ENCODE results near the gene SPDEF. TPM values are rescaled to one million over a fixed set of nuclear protein-coding genes. Genes with fewer than 3 reads are reported as not detected.

The SPDEF gene
- total RNA-seq, 1 donor from 2014 or later = not detected

- Histone ChIP-seq H3K36me3 (ENCODE audit: control insufficient read depth, insufficient read depth, low read length) (no peaks in the 10 kb centered on the region), H3K4me3 (ENCODE audit: low read depth, low read length) (no peak overlapping the region), H3K27me3 (ENCODE audit: control insufficient read depth, insufficient read depth, low read length) (peaks cover 24% of the 10 kb centered on the region)
- no peak for DNase-seq (ENCODE audit: low read depth)
- TF ChIP-seq CTCF (IDR thresholded peaks at IDR 0.05; ENCODE audit: insufficient read depth, low read length, poor library complexity, severe bottlenecking) = no peak
Measured at GRCh38 chr6:34513646-34514045, 42.5 kb downstream of the SPDEF start.

DNA sequence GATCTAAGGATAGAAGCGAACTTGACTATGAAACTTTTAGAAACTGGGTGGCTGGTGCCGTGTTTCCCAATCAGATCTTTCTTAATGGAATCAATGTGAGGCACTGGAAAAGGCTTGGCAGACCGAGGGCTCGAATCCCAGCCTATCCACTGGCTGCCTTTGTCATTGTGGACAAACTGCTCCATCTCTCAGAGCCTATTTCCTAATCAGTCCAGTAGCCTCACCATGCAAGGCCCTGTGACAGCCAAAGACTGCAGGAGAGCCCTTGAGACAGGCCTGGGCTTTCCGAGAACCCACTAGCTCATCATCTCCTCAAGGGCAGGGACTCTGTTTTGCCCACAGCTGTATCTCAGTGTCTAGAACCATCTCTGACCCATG lies 43.4 kb downstream of the SPDEF start:
- H3K27me3 ChIP-seq (ENCODE audit: control insufficient read depth, insufficient read depth, low read length) = peaks cover 24% of the 10 kb centered on the region
- TF ChIP-seq CTCF (IDR thresholded peaks at IDR 0.05; ENCODE audit: insufficient read depth, low read length, poor library complexity, severe bottlenecking) = no peak

DNA sequence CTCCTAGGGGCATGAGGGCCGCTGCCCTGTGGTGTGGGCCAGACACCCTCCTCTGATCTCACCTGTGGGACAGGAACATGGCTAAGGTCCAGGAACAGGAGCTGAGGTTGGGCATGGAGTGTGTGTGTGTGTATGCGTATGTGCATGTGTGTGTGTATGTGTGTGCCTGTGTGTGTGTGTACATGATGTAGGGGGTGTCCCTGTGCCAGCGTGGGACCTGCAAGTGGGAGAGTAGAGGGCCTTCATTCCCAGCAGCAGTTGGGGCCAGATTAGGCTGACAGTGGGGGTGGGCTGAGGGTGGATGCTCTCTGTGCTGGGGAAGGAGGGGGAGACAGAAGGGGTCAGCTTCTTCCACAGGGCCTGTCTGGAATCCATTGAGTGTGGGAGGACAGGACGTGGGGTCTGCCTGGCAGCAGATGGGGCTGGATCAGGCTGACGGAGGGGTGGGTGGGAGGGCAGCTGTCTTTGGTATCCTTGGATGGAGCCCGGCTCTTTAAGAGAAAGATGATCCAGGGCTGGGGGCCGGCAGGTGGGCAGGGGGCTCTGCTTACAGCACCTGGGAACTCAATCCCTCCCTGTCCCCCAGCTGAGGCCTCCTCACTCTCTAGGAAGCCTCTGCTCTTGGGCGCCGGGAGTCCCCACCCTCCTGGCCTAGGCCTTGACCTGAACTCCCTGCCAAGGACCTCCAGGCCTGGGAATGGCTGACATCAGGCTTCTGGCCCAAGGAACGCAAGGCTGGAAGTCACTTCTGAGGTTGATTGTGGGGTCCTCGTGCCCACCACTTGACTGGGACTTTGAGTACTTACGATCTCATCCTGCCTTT lies 44.0 kb downstream of the SPDEF start:
- TF ChIP-seq CTCF (IDR thresholded peaks at IDR 0.05; ENCODE audit: insufficient read depth, low read length, poor library complexity, severe bottlenecking) = no peak

More for the DNA sequence above, 43.4 kb downstream of the SPDEF start:
- H3K4me3 ChIP-seq (ENCODE audit: low read depth, low read length) = no peak overlapping the region
- DNase-seq (ENCODE audit: low read depth) = no peak
- H3K36me3 ChIP-seq (ENCODE audit: control insufficient read depth, insufficient read depth, low read length) = no peaks in the 10 kb centered on the region

DNA sequence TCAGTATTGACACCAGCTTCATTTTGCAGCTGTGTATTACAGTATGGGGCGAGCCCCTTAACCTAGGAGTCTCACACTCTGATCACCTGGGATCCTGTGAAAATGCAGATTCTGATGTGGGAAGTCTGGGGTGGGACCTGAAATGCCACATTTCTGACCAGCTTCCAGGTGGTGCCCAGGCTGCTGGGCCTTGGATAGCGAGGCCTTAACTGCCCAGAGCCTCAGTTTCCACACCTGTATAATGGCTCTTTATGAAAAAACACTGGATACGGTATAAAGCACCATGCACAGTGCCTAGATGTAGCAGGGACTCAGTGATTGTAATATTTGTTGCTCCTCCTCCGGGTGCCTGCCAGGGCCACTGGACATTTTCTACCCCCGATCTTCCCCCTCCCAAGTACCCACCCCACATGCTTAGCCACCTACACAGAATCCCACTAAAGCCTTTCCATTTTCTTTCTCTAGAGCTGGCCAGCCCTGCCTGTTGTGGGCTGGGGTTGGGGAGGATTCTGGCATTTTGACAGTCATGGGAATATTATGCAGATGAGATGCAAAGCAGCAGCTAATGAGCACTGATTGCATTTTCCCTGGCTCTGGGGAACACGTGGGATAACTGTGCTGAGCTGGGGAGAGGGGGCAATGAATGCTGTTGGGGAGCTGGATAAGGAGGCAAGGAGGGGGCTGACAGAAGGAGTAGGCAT lies 44.8 kb downstream of the SPDEF start:
- Histone ChIP-seq H3K36me3 (ENCODE audit: control insufficient read depth, insufficient read depth, low read length) (no peaks in the 10 kb centered on the region), H3K4me3 (ENCODE audit: low read depth, low read length) (no peak overlapping the region)
- TF ChIP-seq CTCF (IDR thresholded peaks at IDR 0.05; ENCODE audit: insufficient read depth, low read length, poor library complexity, severe bottlenecking) = no peak

More for the DNA sequence above, 44.0 kb downstream of the SPDEF start:
- Histone ChIP-seq H3K36me3 (ENCODE audit: control insufficient read depth, insufficient read depth, low read length) (no peaks in the 10 kb centered on the region), H3K27me3 (ENCODE audit: control insufficient read depth, insufficient read depth, low read length) (peaks cover 22% of the 10 kb centered on the region), H3K4me3 (ENCODE audit: low read depth, low read length) (no peak overlapping the region)
- no peak for DNase-seq (ENCODE audit: low read depth)

DNA sequence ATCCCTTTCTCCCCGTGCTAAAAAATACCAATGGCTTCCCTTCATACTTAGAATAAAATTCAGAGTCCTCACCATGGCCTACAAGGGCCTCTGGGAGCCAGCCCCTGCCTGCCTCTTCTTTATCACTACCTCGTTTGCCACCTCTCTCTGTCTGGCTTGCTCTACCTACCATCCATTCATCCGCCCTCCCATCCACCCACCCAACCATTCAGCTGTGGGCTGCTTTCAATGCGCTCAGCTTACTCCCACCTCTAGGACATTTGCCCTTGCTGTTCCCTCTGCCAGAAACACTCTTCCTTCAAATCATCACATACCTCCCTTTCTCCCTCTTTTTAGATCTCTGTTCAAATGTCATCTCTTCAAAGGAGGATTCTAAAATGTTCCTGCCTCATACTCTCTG lies 45.8 kb downstream of the SPDEF start:
- no peak for DNase-seq (ENCODE audit: low read depth)
- H3K36me3 ChIP-seq (ENCODE audit: control insufficient read depth, insufficient read depth, low read length) = no peaks in the 10 kb centered on the region
- H3K4me3 ChIP-seq (ENCODE audit: low read depth, low read length) = no peak overlapping the region
- H3K27me3 ChIP-seq (ENCODE audit: control insufficient read depth, insufficient read depth, low read length) = peaks cover 14% of the 10 kb centered on the region
- TF ChIP-seq CTCF (IDR thresholded peaks at IDR 0.05; ENCODE audit: insufficient read depth, low read length, poor library complexity, severe bottlenecking) = no peak

More for the DNA sequence above, 44.8 kb downstream of the SPDEF start:
- H3K27me3 ChIP-seq (ENCODE audit: control insufficient read depth, insufficient read depth, low read length) = peaks cover 20% of the 10 kb centered on the region
- DNase-seq (ENCODE audit: low read depth) = no peak
